ENCODE measurements around the gene NFXL1. TPM values are rescaled to one million over a fixed set of nuclear protein-coding genes. Genes with fewer than 3 reads are reported as not detected.
A peak's percentile ranks its signal among the peaks of the same experiment; 100 is the strongest.

Gene NFXL1
- total RNA-seq, 4 donors from 2014 or later, result 6.5 to 15.0 (median 10.6) TPM

GRCh38 chr4:47915378-47915777 is 995 bp upstream of the NFXL1 start:
- WGBS, result 37% methylated on average over 3 of the region's 3 CpGs
- no peaks in the 10 kb centered on the region for H3K27me3 ChIP-seq
- peaks cover 11 to 20% (median 17%) of the 10 kb centered on the region in 4 donors for H3K4me1 ChIP-seq
- TF ChIP-seq POLR2AphosphoS5 (IDR thresholded peaks at IDR 0.05) (no peak), EP300 (IDR thresholded peaks at IDR 0.05) (no peak), POLR2A (IDR thresholded peaks at IDR 0.05; ENCODE audit: low read depth) (no peak), CTCF (IDR thresholded peaks at IDR 0.05) (no peak)
- peaks cover 1 to 10% (median 4%) of the 10 kb centered on the region in 4 donors for H3K36me3 ChIP-seq
- no peak overlapping the region for H3K27ac ChIP-seq (replicated peaks in 1 of 4)
- no peaks in the 10 kb centered on the region for H3K9me3 ChIP-seq
- no peak overlapping the region for H3K4me3 ChIP-seq
- intact Hi-C loops (cut with DNase I), result loop anchor here (10.0 kb wide), 1 partner anchor 451 kb away; the partner anchor contains the start of gene COMMD8
- DNase-seq (ENCODE audit: extremely low spot score), result no peak

- 2% methylated on average over 6 of the region's 6 CpGs for WGBS
- H3K9me3 ChIP-seq, result no peaks in the 10 kb centered on the region
- intact Hi-C loops (cut with DNase I), result loop anchor here (10.0 kb wide), 1 partner anchor 450 kb away; the partner anchor contains the start of gene COMMD8
- H3K36me3 ChIP-seq, result peaks cover 6 to 15% (median 9%) of the 10 kb centered on the region in 4 donors
- TF ChIP-seq CTCF (IDR thresholded peaks at IDR 0.05) (no peak), POLR2A (IDR thresholded peaks at IDR 0.05; ENCODE audit: low read depth) (no peak), POLR2AphosphoS5 (IDR thresholded peaks at IDR 0.05) (no peak), EP300 (IDR thresholded peaks at IDR 0.05) (no peak)
- no peak for DNase-seq (ENCODE audit: extremely low spot score)
- peak overlapping the region; percentile 81 to 88 (median 84) for H3K27ac ChIP-seq (replicated peaks in 1 of 4)
- no peaks in the 10 kb centered on the region for H3K27me3 ChIP-seq
- H3K4me1 ChIP-seq, result peaks cover 11 to 20% (median 17%) of the 10 kb centered on the region in 4 donors
- peak overlapping the region; percentile 85 to 92 (median 90) for H3K4me3 ChIP-seq
Measured at GRCh38 chr4:47914926-47915237, 499 bp upstream of the NFXL1 start.

GRCh38 chr4:47913861-47914219 is 543 bp downstream of the NFXL1 start:
- peaks cover 11 to 20% (median 17%) of the 10 kb centered on the region in 4 donors for H3K4me1 ChIP-seq
- H3K36me3 ChIP-seq, result peaks cover 10 to 24% (median 17%) of the 10 kb centered on the region in 4 donors
- peak overlapping the region; percentile 81 to 88 (median 84) for H3K27ac ChIP-seq (replicated peaks in 1 of 4)
- no peak for DNase-seq (ENCODE audit: extremely low spot score)
- 0% methylated on average over 12 of the region's 29 CpGs for WGBS
- H3K4me3 ChIP-seq, result peak overlapping the region; percentile 85 to 92 (median 90)
- no peaks in the 10 kb centered on the region for H3K27me3 ChIP-seq
- intact Hi-C loops (cut with DNase I), result loop anchor here (10.0 kb wide), 1 partner anchor 449 kb away; the partner anchor contains the start of gene COMMD8
- TF ChIP-seq CTCF (IDR thresholded peaks at IDR 0.05), result no peak
- no peak for TF ChIP-seq POLR2A (IDR thresholded peaks at IDR 0.05; ENCODE audit: low read depth)
- TF ChIP-seq POLR2AphosphoS5 (IDR thresholded peaks at IDR 0.05), result no peak
- TF ChIP-seq EP300 (IDR thresholded peaks at IDR 0.05), result no peak
- H3K9me3 ChIP-seq, result no peaks in the 10 kb centered on the region

GRCh38 chr4:47913330-47913729 is 1.1 kb downstream of the NFXL1 start:
- intact Hi-C loops (cut with DNase I), result loop anchor here (10.0 kb wide), 1 partner anchor 449 kb away; the partner anchor contains the start of gene COMMD8
- TF ChIP-seq POLR2AphosphoS5 (IDR thresholded peaks at IDR 0.05) (no peak), CTCF (IDR thresholded peaks at IDR 0.05) (no peak), EP300 (IDR thresholded peaks at IDR 0.05) (no peak), POLR2A (IDR thresholded peaks at IDR 0.05; ENCODE audit: low read depth) (no peak)
- peaks cover 11 to 20% (median 17%) of the 10 kb centered on the region in 4 donors for H3K4me1 ChIP-seq
- peak overlapping the region in 1 of 4 donors; percentile 82 for H3K27ac ChIP-seq (replicated peaks in 1 of 4)
- H3K36me3 ChIP-seq, result peaks cover 10 to 28% (median 18%) of the 10 kb centered on the region in 4 donors
- no peaks in the 10 kb centered on the region for H3K27me3 ChIP-seq
- WGBS, result 15% methylated on average over 4 of the region's 4 CpGs
- peak overlapping the region; percentile 85 to 92 (median 90) for H3K4me3 ChIP-seq
- H3K9me3 ChIP-seq, result no peaks in the 10 kb centered on the region
- no peak for DNase-seq (ENCODE audit: extremely low spot score)
